ENCODE measurements around the gene EIPR1.
"Not testable (repeated sequence)": the region's sequence is repeated elsewhere in the genome, so short reads cannot be mapped to it uniquely, and the experiment has no call there.

EIPR1 gene

GRCh38 chr2:3379339-3379646 lies 1.7 kb upstream of the EIPR1 start:
- DNase-seq (ENCODE audit: low read depth), result no peak
- H3K4me3 ChIP-seq (ENCODE audit: low read length), result peak overlapping the region; percentile 90
- no peak for TF ChIP-seq CTCF (conservative IDR thresholded peaks at IDR 0.05; ENCODE audit: low read depth, low read length)

GRCh38 chr2:3377279-3377611 lies 373 bp downstream of the EIPR1 start:
- TF ChIP-seq CTCF (conservative IDR thresholded peaks at IDR 0.05; ENCODE audit: low read depth, low read length), result no peak
- peak overlapping the region; percentile 96 for H3K4me3 ChIP-seq (ENCODE audit: low read length)
- DNase-seq (ENCODE audit: low read depth), result no peak

- no peak for TF ChIP-seq CTCF (conservative IDR thresholded peaks at IDR 0.05; ENCODE audit: low read depth, low read length)
- DNase-seq (ENCODE audit: low read depth), result no peak
- peak overlapping the region; percentile 96 for H3K4me3 ChIP-seq (ENCODE audit: low read length)
These were observed 797 bp downstream of the EIPR1 start for GRCh38 chr2:3376821-3377220.

DNA sequence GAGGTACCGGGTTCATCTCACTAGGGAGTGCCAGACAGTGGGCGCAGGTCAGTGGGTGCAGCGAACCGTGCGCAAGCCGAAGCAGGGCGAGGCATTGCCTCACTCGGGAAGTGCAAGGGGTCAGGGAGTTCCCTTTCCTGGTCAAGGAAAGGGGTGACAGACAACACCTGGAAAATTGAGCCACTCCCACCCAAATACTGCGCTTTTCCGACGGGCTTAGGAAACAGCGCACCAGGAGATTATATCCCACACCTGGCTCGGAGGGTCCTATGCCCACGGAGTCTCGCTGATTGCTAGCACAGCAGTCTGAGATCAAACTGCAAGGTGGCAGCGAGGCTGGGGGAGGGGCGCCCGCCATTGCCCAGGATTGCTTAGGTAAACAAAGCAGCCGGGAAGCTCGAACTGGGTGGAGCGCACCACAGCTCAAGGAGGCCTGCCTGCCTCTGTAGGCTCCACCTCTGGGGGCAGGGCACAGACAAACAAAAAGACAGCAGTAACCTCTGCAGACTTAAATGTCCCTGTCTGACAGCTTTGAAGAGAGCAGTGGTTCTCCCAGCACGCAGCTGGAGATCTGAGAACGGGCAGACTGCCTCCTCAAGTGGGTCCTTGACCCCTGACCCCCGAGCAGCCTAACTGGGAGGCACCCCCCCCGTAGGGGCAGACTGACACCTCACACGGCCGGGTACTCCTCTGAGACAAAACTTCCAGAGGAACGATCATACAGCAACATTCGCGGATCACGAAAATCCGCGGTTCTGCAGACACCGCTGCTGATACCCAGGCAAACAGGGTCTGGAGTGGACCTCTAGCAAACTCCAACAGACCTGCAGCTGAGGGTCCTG lies 8.1 kb downstream of the EIPR1 start:
- H3K4me3 ChIP-seq (ENCODE audit: low read length); DNase-seq (ENCODE audit: low read depth): not testable (repeated sequence)

DNA sequence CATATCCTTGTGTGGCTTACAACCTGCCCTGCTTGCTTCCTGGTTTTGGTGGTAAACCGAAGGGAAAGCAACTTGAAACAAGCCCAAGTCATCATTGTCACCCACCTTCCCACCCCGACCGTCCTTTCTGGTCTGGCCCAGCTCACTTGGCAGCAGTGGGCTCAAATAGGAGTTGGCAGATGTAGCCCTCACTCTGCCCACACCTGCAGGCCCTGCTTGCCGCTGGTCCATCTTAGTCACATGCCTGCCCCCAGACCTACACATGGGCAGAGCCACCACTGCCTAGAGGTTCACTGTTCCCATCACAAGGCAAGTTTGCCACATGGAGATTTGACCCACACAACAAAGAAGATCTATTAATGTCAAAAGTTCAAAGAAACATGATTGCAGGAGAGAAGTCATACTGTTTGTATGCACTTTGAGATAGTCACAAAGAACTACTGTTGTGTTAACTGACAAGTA lies 9.3 kb downstream of the EIPR1 start:
- TF ChIP-seq CTCF (conservative IDR thresholded peaks at IDR 0.05; ENCODE audit: low read depth, low read length), result no peak
- no peak overlapping the region for H3K4me3 ChIP-seq (ENCODE audit: low read length)
- no peak for DNase-seq (ENCODE audit: low read depth)

DNA sequence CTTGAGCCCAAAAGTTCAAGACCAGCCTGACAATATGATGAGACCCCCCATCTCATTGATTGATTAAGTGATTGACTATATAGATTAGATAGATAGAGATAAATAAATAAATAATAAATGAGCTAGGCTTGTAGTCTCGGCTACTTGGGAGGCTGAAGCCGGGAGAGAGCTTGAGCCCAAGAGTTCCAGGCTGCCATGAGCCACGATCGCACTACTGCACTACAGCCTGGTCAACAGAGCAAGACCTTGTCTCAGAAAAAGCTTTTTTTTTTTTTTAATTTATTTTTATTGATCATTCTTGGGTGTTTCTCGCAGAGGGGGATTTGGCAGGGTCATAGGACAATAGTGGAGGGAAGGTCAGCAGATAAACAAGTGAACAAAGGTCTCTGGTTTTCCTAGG lies 12.4 kb downstream of the EIPR1 start:
- no peak for DNase-seq (ENCODE audit: low read depth)
- no peak overlapping the region for H3K4me3 ChIP-seq (ENCODE audit: low read length)
- no peak for TF ChIP-seq CTCF (conservative IDR thresholded peaks at IDR 0.05; ENCODE audit: low read depth, low read length)

DNA sequence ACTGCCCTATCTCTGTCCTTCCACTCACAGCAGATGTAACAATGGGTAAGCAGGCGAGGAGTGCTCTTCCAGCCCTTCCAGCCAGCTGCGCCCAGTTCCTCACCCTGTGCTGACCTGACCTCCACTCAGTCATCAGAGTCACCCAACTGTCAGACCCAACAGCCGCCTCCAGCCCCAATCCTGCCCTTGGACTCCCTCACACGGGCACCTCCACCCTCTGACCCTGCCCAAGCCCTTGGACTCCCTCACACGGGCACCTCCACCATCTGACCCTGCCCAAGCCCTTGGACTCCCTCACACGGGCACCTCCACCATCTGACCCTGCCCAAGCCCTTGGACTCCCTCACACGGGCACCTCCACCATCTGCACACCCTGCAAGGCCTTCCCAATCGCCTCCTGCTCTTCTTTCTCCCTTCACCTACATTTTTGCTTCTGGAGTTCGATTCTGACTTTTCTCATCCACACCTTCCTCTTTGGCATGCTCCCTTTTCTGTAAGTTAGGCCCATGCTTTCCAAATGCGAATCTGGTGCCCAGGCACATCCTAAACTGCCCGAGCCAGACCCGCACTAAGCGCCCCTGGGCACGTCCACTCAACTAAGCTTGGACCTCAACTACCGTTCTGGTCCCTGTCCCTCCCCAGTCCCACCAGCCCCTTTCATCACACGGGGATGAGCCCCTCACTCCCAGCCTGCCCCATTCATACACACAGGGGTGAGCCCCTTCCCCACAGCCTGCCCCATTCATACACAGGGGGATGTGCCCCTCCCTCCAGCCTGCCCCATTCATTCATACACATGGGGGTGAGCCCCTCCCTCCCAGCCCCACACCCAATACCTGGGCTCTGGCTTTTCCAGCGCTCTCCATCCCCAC lies 15.9 kb downstream of the EIPR1 start:
- TF ChIP-seq CTCF (conservative IDR thresholded peaks at IDR 0.05; ENCODE audit: low read depth, low read length), result no peak
- H3K4me3 ChIP-seq (ENCODE audit: low read length), result no peak overlapping the region
- DNase-seq (ENCODE audit: low read depth), result no peak

Data from retinal pigment epithelial cell (primary cell).